Smooth muscle cell (in vitro differentiated cells): ENCODE results near the gene MGME1. TPM values are rescaled to one million over a fixed set of nuclear protein-coding genes. Genes with fewer than 3 reads are reported as not detected.

Source experiments
- DNase-seq: peaks from one replicate; lab custom pipeline; 2025; ENCODE audit not compliant: unreplicated experiment; lab: John Stamatoyannopoulos, UW
- H2AFZ ChIP-seq: fragments of 200-600 bp; sonication (generic); 2 replicates; pipeline ENCODE4 v1.6.0; 2016; ENCODE audit warnings: antibody characterized with exemption, low read depth, mild to moderate bottlenecking
- H3F3A ChIP-seq: fragments of 200-600 bp; sonication (generic); 2 replicates; pipeline ENCODE4 v1.6.0; 2017; ENCODE audit warnings: antibody characterized with exemption, low read depth
- H3K27ac ChIP-seq: fragments of 200-600 bp; sonication (generic); 2 replicates; pipeline ENCODE4 v1.5.1; 2016; ENCODE audit warnings: low read depth, mild to moderate bottlenecking
- H3K27me3 ChIP-seq: fragments of 200-600 bp; sonication (generic); 2 replicates; pipeline ENCODE4 v1.6.1; 2016; ENCODE audit warnings: low read depth, mild to moderate bottlenecking
- H3K36me3 ChIP-seq: fragments of 200-600 bp; sonication (generic); 2 replicates; pipeline ENCODE4 v1.5.1; 2016; ENCODE audit warnings: low read depth
- H3K4me1 ChIP-seq: fragments of 200-600 bp; sonication (generic); 2 replicates; pipeline ENCODE4 v1.5.1; 2016; ENCODE audit warnings: low read depth
- H3K4me2 ChIP-seq: fragments of 200-600 bp; sonication (generic); 2 replicates; pipeline ENCODE4 v1.6.0; 2016; ENCODE audit warnings: mild to moderate bottlenecking
- H3K4me3 ChIP-seq: fragments of 200-600 bp; sonication (generic); 2 replicates; pipeline ENCODE4 v1.5.1; 2016; ENCODE audit warnings: mild to moderate bottlenecking
- H3K79me2 ChIP-seq: fragments of 200-600 bp; sonication (generic); 2 replicates; pipeline ENCODE4 v1.6.0; 2016; ENCODE audit warnings: low read depth, mild to moderate bottlenecking
- H3K9ac ChIP-seq: fragments of 200-600 bp; sonication (generic); 2 replicates; pipeline ENCODE4 v1.6.0; 2016; ENCODE audit warnings: low read depth
- H3K9me3 ChIP-seq: fragments of 200-600 bp; sonication (generic); replicated peaks from 2 replicates; pipeline ENCODE4 v1.5.1; 2016; ENCODE audit warnings: low read depth
- H4K20me1 ChIP-seq: fragments of 200-600 bp; sonication (generic); 2 replicates; pipeline ENCODE4 v1.6.0; 2016; ENCODE audit warnings: low read depth
- WGBS: methylation state at CpG from one replicate; pipeline ENCODE4 v1.1.7; 2016; ENCODE audit warnings: low lambda C conversion rate; 5-methylcytosine and 5-hydroxymethylcytosine counted together
- polyA plus RNA-seq: library from polyadenylated mRNA; unstranded; fragments of >200 nt; fragmentation: Nextera tagmentation; extraction: Ambion mirVana; gene quantifications from 2 replicates; pipeline ENCODE4 v1.2.1, GENCODE V29; 2016
- total RNA-seq: library from RNA; depleted of rRNA; stranded (reverse); fragments of >200 nt; gene quantifications from 2 replicates; pipeline ENCODE4 v1.2.3, GENCODE V29; 2014
- TF ChIP-seq, protein P1 (sequence below): fragments of 200-600 bp; sonication (generic); IDR thresholded peaks from 2 replicates; pipeline ENCODE4 v1.5.1; 2017; ENCODE audit warnings: borderline replicate concordance, mild to moderate bottlenecking, antibody characterized with exemption; ENCODE audit not compliant: insufficient read depth, poor library complexity, severe bottlenecking

The MGME1 gene
- total and polyA plus RNA-seq, 2 experiments from 2014 or later, result 15.7 to 16.0 TPM

DNA sequence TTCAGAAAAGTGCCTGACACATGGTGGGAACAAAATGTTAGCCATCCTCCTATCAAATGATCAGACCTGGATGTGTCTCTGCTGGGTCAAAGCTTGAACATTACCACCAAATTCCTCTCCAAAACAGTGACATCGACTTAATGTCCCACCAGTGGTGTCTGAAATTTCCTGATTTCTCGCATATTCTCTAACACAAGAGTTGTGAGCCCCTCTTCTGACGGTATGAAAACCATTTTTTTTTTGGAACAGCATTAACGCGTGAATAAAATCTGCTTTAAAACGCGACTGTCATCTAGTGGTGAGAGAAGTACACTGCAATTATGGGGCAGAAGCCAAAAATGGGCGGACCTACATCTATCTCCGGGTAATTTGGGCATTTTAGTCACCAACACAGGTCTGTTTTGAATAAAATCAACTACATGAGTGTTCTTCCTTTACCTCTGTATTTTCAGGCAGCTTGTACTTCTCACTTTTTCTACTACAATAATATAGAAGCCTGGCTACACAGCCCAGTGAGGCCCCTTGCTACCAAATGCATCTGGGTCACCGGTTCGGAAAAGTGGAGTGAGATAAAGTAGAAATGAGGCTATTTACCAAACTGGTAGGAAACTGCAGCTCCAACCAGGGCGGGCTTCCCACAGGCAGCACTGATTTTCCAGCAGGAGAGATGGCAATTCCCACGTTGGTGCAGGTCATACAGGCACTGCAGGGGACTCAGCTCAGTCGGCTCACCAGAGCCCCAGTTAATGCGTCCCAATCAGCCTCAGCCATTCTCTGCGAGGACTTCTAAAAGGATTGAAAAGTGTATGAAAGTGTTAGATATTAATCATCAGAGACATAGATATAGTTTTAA lies 27.4 kb downstream of the MGME1 start:
- Histone ChIP-seq H3K9ac (no peak overlapping the region), H3K4me3 (no peak overlapping the region), H3K79me2 (no peaks in the 10 kb centered on the region), H4K20me1 (no peaks in the 10 kb centered on the region), H2AFZ (peak overlapping the region; percentile 84), H3K4me2 (peak overlapping the region; percentile 74), H3K27me3 (no peaks in the 10 kb centered on the region), H3K4me1 (no peaks in the 10 kb centered on the region), H3F3A (no peaks in the 10 kb centered on the region), H3K36me3 (no peaks in the 10 kb centered on the region), H3K27ac (no peak overlapping the region), H3K9me3 (no peaks in the 10 kb centered on the region)
- DNase-seq, result no peak
- 33% methylated on average over 16 of the region's 16 CpGs for WGBS
- TF ChIP-seq, protein P1, sequence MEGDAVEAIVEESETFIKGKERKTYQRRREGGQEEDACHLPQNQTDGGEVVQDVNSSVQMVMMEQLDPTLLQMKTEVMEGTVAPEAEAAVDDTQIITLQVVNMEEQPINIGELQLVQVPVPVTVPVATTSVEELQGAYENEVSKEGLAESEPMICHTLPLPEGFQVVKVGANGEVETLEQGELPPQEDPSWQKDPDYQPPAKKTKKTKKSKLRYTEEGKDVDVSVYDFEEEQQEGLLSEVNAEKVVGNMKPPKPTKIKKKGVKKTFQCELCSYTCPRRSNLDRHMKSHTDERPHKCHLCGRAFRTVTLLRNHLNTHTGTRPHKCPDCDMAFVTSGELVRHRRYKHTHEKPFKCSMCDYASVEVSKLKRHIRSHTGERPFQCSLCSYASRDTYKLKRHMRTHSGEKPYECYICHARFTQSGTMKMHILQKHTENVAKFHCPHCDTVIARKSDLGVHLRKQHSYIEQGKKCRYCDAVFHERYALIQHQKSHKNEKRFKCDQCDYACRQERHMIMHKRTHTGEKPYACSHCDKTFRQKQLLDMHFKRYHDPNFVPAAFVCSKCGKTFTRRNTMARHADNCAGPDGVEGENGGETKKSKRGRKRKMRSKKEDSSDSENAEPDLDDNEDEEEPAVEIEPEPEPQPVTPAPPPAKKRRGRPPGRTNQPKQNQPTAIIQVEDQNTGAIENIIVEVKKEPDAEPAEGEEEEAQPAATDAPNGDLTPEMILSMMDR, result peak; percentile 94

- H4K20me1 ChIP-seq, result no peaks in the 10 kb centered on the region
- no peaks in the 10 kb centered on the region for H3K36me3 ChIP-seq
- no peaks in the 10 kb centered on the region for H3F3A ChIP-seq
- TF ChIP-seq, protein P1, result no peak
- no peak for DNase-seq
- no peak overlapping the region for H3K4me2 ChIP-seq
- H3K9me3 ChIP-seq, result no peaks in the 10 kb centered on the region
- WGBS, result 93% methylated on average over 5 of the region's 5 CpGs
- H3K4me3 ChIP-seq, result no peak overlapping the region
- H3K4me1 ChIP-seq, result no peaks in the 10 kb centered on the region
- H3K9ac ChIP-seq, result no peak overlapping the region
- H3K27me3 ChIP-seq, result no peaks in the 10 kb centered on the region
- no peak overlapping the region for H3K27ac ChIP-seq
- H3K79me2 ChIP-seq, result no peaks in the 10 kb centered on the region
- H2AFZ ChIP-seq, result no peak overlapping the region
These were observed 29.6 kb downstream of the MGME1 start for GRCh38 chr20:17998446-17998845.

GRCh38 chr20:17999566-17999965 lies 30.7 kb downstream of the MGME1 start:
- H4K20me1 ChIP-seq, result no peaks in the 10 kb centered on the region
- H3K36me3 ChIP-seq, result no peaks in the 10 kb centered on the region
- no peaks in the 10 kb centered on the region for H3F3A ChIP-seq
- TF ChIP-seq, protein P1, result no peak
- WGBS, result 86% methylated on average over 4 of the region's 4 CpGs
- no peak overlapping the region for H2AFZ ChIP-seq
- no peaks in the 10 kb centered on the region for H3K79me2 ChIP-seq
- H3K9ac ChIP-seq, result no peak overlapping the region
- no peaks in the 10 kb centered on the region for H3K9me3 ChIP-seq
- no peaks in the 10 kb centered on the region for H3K4me1 ChIP-seq
- no peak overlapping the region for H3K27ac ChIP-seq
- H3K4me2 ChIP-seq, result no peak overlapping the region
- no peak overlapping the region for H3K4me3 ChIP-seq
- no peaks in the 10 kb centered on the region for H3K27me3 ChIP-seq
- DNase-seq, result no peak
